ENCODE data around the gene CLIP4.
A peak's percentile ranks its signal among the peaks of the same experiment; 100 is the strongest.

CLIP4 gene

GRCh38 chr2:29189052-29189451 is 73.8 kb downstream of the CLIP4 start:
- no peak for TF ChIP-seq TCF4 (CRISPR knock-in tag; IDR thresholded peaks at IDR 0.05; ENCODE audit: borderline replicate concordance)
- no peak for TF ChIP-seq PPARA (CRISPR knock-in tag; IDR thresholded peaks at IDR 0.05; ENCODE audit: borderline replicate concordance)
- no peak for TF ChIP-seq CSRNP3 (CRISPR knock-in tag; IDR thresholded peaks at IDR 0.05)
- TF ChIP-seq POU6F1 (CRISPR knock-in tag; IDR thresholded peaks at IDR 0.05; ENCODE audit: borderline replicate concordance, low read depth): no peak
- no peak for TF ChIP-seq ZNF565 (CRISPR knock-in tag; conservative IDR thresholded peaks at IDR 0.05; ENCODE audit: low read depth)
- TF ChIP-seq SNAI2 (CRISPR knock-in tag; IDR thresholded peaks at IDR 0.05): no peak
- TF ChIP-seq GLIS3 (CRISPR knock-in tag; IDR thresholded peaks at IDR 0.05): no peak
- TF ChIP-seq TSHZ2 (CRISPR knock-in tag; IDR thresholded peaks at IDR 0.05): no peak
- no peak for TF ChIP-seq ZNF70 (CRISPR knock-in tag; IDR thresholded peaks at IDR 0.05)
- no peak for TF ChIP-seq ESRRG (CRISPR knock-in tag; IDR thresholded peaks at IDR 0.05)
- TF ChIP-seq RARB (CRISPR knock-in tag; IDR thresholded peaks at IDR 0.05): no peak
- no peak for TF ChIP-seq BACH2 (CRISPR knock-in tag; IDR thresholded peaks at IDR 0.05; ENCODE audit: borderline replicate concordance)
- no peak for ATAC-seq

GRCh38 chr2:29191817-29192216 is 76.6 kb downstream of the CLIP4 start:
- ATAC-seq: no peak
- no peak for TF ChIP-seq ISL1 (CRISPR knock-in tag; IDR thresholded peaks at IDR 0.05)
- TF ChIP-seq CSRNP3 (CRISPR knock-in tag; IDR thresholded peaks at IDR 0.05): no peak
- no peak for TF ChIP-seq TCF4 (CRISPR knock-in tag; IDR thresholded peaks at IDR 0.05; ENCODE audit: borderline replicate concordance)
- no peak for TF ChIP-seq TOX (CRISPR knock-in tag; IDR thresholded peaks at IDR 0.05; ENCODE audit: borderline replicate concordance)
- TF ChIP-seq ARNTL (CRISPR knock-in tag; IDR thresholded peaks at IDR 0.05; ENCODE audit: borderline replicate concordance, low read depth): no peak
- no peak for TF ChIP-seq SNAI2 (CRISPR knock-in tag; IDR thresholded peaks at IDR 0.05)
- no peak for TF ChIP-seq CSDC2 (CRISPR knock-in tag; IDR thresholded peaks at IDR 0.05)
- TF ChIP-seq ZNF565 (CRISPR knock-in tag; conservative IDR thresholded peaks at IDR 0.05; ENCODE audit: low read depth): no peak
- no peak for TF ChIP-seq TSHZ2 (CRISPR knock-in tag; IDR thresholded peaks at IDR 0.05)
- TF ChIP-seq POU6F1 (CRISPR knock-in tag; IDR thresholded peaks at IDR 0.05; ENCODE audit: borderline replicate concordance, low read depth): no peak
- no peak for TF ChIP-seq BACH2 (CRISPR knock-in tag; IDR thresholded peaks at IDR 0.05; ENCODE audit: borderline replicate concordance)

GRCh38 chr2:29192526-29192925 is 77.3 kb downstream of the CLIP4 start:
- peak; percentile 40; the same call in 2 of the 3 replicates for ATAC-seq
- no peak for TF ChIP-seq TOX (CRISPR knock-in tag; IDR thresholded peaks at IDR 0.05; ENCODE audit: borderline replicate concordance)

All from SK-N-SH treated with all-trans-retinoic acid at 6 μM for 48 hours (cell line).